ENCODE data around the gene PIGN.
"Not testable (repeated sequence)": the region's sequence is repeated elsewhere in the genome, so short reads cannot be mapped to it uniquely, and the experiment has no call there.

PIGN gene

GRCh38 chr18:62175521-62175920 lies 11.3 kb downstream of the PIGN start:
- DNase-seq: no peak

DNA sequence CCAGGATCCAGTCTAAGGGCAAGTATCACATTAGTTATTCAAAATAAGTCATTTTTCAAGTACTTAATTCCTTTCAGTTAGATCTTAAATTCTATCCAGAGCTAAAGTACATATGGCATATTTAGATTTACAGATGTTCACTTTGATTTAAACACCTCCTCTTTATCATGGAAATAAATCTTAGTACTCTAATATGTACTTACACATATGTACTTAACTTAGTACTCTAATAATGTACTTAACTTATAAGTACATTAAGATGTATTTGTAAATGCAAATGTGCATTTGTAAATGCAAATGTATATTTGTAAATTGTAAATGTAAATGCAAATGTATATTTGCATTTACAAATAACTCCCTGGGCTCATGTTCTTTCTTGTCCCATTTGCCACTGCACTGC lies 14.6 kb downstream of the PIGN start:
- no peak for DNase-seq

GRCh38 chr18:62170857-62171256 lies 16.0 kb downstream of the PIGN start:
- DNase-seq: no peak

DNA sequence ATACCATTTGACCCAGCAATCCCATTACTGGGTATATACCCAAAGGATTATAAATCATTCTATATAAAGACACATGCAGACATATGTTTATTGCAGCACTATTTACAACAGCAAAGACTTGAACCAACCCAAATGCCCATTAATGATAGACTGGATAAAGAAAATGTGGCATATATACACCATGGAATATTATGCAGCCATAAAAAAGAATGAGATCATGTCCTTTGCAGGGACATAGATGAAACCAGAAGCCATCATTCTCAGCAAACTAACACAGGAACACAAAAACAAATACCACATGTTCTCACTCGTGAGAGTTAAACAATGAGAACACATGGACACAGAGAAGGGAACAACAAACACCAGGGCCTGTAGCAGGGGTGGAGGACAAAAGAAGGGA lies 20.3 kb downstream of the PIGN start:
- not testable (repeated sequence) for DNase-seq

DNA sequence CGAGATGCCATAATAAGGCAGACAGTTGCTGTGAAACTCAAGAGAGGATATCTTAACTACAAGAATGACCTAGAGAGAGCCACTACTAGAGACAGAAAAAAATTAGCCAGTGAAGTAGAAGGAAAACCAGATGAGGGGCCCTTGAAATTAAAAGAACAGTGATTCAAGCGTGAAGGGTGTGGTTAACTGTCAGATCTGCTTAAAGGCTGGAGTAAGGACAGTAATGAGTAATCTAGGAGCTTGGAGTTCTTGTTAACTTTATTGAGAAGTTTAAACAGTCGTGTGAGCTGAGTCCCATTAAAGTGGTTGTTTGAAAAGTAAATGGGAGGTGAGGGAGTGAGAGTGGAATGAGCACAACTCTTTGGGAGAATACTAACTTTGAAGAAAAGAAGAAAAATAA lies 21.3 kb downstream of the PIGN start:
- DNase-seq: no peak

GRCh38 chr18:62164855-62165487 lies 21.9 kb downstream of the PIGN start:
- no peak for DNase-seq

- DNase-seq: no peak
These were observed 22.5 kb downstream of the PIGN start for GRCh38 chr18:62164310-62164709.

DNA sequence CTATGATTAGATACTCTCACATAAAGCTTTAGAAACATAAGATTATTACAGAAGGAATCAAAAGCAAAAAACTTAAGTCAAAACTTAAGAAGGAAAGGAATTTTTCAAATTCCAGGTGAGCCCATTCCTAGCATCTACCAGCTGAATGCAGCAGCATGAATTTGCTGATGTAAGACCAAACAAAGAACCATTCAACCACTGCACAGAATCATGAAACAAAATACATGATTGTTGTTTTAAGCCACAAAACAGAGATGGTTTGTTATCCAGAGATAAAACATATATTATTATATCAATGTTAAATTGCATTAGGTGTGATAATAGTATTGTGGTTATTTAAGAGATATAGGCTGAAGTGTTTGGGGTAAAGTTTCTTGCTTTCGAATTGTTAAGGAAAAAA lies 29.0 kb downstream of the PIGN start:
- DNase-seq: no peak

DNA sequence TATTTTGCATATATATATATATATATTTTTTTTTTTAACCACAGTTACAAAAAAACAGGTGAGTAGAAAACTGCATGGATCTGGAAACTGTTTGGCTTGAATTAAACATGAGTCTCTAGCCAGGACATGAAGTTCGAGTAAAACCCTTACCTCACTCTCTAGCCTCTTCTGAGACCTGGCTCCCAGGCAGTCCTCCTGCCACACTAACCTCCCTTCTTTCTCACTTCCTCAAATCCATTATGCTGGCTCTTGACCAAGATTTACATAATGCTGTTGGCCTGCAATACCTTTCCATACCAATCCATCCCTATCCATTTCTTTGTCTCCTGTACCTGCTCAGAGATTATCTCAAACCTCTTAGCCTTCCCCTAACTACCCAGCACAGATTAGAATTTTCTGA lies 34.0 kb downstream of the PIGN start:
- DNase-seq: no peak

DNA sequence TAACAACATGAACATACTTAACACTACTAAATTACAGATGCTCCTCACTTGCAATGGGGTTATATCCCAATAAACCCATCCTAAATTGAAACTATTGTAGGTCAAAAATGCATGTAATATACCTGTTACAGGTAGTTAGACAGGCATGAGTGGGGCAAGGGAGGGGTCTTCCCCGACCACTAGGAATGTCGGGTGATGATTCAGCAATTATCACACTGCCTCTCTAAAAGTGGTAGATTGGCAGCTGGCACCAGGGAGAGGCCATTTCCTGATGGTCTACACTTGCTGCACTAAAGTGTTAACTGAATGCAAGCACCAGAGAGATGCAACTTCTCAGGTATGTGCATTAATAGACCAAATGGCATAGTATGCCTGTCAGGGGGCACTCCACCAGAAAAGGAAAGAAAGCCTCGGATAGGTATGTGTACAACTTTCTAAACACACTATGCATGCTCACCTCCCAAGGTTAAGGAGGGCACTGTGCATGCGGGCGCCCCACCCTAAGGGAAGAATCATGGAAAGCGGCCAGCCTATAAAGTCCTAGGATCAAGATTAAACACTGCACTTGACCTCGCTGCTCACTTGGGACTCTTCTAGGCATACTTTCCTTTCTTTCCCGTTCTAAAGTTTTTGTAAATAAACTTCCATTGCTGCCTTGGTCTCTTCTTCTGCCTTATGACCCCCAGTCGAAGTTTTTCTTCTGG lies 35.6 kb downstream of the PIGN start:
- DNase-seq: no peak

- DNase-seq: no peak
These were observed 42.5 kb downstream of the PIGN start for GRCh38 chr18:62144338-62144737.

GRCh38 chr18:62140259-62140658 lies 46.6 kb downstream of the PIGN start:
- no peak for DNase-seq

- DNase-seq: no peak
These were observed 48.2 kb downstream of the PIGN start for GRCh38 chr18:62138461-62139235.

DNA sequence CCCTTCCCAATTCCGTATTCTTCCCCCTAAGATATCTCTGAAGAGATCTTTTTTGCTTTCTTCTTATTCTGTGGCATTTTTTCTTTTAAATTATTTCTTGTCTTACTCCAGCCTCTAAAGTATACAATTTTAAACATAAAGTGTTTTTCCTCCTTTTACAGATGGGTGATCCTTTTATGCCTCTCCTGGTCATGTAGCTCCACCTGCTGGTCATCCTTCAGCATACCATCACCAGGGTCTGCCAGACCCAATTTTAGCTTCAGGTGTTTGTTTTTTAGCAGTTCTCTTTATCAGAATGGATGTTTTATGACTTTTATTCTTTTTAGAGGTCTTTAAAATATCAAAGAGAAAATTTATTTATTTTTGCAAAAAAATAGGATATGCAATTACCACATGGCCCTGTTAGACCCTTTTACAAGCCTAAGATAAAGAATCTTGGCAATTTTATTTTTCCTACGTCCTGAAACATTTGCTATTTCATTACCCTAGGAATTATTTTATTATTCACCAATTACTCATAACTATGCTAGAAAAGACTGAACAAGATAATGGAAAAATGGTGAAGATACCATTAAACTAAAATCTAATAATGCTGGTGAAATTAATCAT lies 55.5 kb downstream of the PIGN start:
- DNase-seq: peak; percentile 56

- no peak for DNase-seq
These were observed 58.7 kb downstream of the PIGN start for GRCh38 chr18:62128157-62128556.

GRCh38 chr18:62126737-62127136 lies 60.1 kb downstream of the PIGN start:
- no peak for DNase-seq

GRCh38 chr18:62125702-62126101 lies 61.2 kb downstream of the PIGN start:
- DNase-seq: no peak

- no peak for DNase-seq
These were observed 64.5 kb downstream of the PIGN start for GRCh38 chr18:62122330-62122729.

- DNase-seq: no peak
These were observed 67.0 kb downstream of the PIGN start for GRCh38 chr18:62119884-62120283.

DNA sequence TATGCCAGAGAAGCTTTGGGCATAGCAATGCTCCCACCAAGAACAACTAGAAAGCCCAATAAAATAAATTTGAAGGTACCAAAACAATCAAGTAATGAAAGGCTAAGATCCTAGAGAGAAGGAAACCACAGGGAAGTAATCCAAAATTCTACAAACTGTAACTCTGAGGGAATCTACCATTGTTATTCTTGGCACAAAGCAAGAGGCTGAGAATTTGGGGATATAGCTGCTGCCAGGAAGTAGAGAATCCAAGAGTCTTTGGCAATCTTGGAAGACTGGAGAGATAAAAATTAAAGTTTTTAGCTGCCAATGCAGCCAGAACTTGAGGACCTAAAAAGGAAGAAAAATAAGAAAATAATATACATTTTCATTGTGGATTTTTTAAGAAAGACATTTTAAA lies 68.5 kb downstream of the PIGN start:
- no peak for DNase-seq

DNA sequence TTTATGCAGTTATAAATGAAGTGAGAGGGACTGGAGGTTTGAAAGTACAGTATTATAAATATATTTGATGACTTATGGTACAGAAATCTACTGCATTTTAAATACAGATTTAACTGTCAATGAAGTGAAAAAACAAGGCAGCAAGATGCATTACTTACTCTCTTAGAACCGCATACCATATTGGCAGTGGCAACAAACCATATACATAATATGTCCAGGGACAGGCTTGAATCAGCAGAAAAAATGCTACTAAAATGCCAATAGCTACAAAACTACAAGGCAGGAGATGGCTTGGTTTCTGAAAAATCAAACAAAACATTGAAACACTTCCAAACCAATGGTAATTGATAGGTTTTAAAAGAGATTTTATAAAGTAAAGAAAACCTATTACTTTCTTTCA lies 77.2 kb downstream of the PIGN start:
- no peak for DNase-seq

GRCh38 chr18:62107881-62108280 lies 79.0 kb downstream of the PIGN start:
- no peak for DNase-seq

GRCh38 chr18:62106271-62106670 lies 80.6 kb downstream of the PIGN start:
- DNase-seq: no peak

GRCh38 chr18:62105376-62105775 lies 81.5 kb downstream of the PIGN start:
- no peak for DNase-seq
